HEK293 (cell line): ENCODE measurements around the gene RAB28.

ENCODE experiments used
- CTCF ChIA-PET: fragments of 350-600 bp; formaldehyde crosslinking; extraction: SDS; loops from one replicate; lab custom pipeline; 2021; ENCODE audit warnings: antibody characterized with exemption; lab: Yijun Ruan, JAX
- POLR2A ChIA-PET: fragments of 300-600 bp; formaldehyde crosslinking; extraction: SDS; loops from one replicate; lab custom pipeline; 2020; ENCODE audit warnings: antibody characterized with exemption, inconsistent platforms; lab: Yijun Ruan, JAX
- H3K27ac ChIP-seq: fragments of 200-500 bp; sonication (Bioruptor generic); 2 replicates; pipeline ENCODE4 v1.5.1; 2014; ENCODE audit warnings: low read depth, low read length, control low read depth, inconsistent platforms; ENCODE audit errors: extremely low read depth
- H3K36me3 ChIP-seq, 2 experiments: fragments of 200-500 bp in 1 of 2; sonication (Bioruptor generic) in 1 of 2; 1 replicate in 1 of 2; 2 replicates in 1 of 2; pipeline ENCODE4 v1.5.1; 2014 to 2017; ENCODE audit warnings: inconsistent platforms in 2 of 2, low read length in 2 of 2; ENCODE audit not compliant: control insufficient read depth in 2 of 2, insufficient read depth in 1 of 2
- H3K4me1 ChIP-seq: fragments of 200-500 bp; sonication (Bioruptor generic); 2 replicates; pipeline ENCODE4 v1.5.1; 2014; ENCODE audit warnings: mild to moderate bottlenecking, low read length, inconsistent platforms; ENCODE audit not compliant: control insufficient read depth, insufficient read depth
- H3K4me3 ChIP-seq: 2 replicates; pipeline ENCODE4 v1.5.1; 2011; ENCODE audit warnings: low read depth, mild to moderate bottlenecking, control low read depth, low read length, moderate library complexity
- H3K9me3 ChIP-seq: fragments of 200-500 bp; sonication (Bioruptor generic); 2 replicates; pipeline ENCODE4 v1.5.1; 2014; ENCODE audit warnings: low read depth, low read length, inconsistent platforms; ENCODE audit not compliant: control insufficient read depth, insufficient read depth
- KLF16 ChIP-seq: fragments of 450-650 bp; formaldehyde crosslinking; IDR thresholded peaks from 2 replicates; pipeline ENCODE4 v1.5.1; 2017; ENCODE audit warnings: missing biosample characterization, missing genetic modification characterization
- MZF1 ChIP-seq: fragments of 450-650 bp; formaldehyde crosslinking; IDR thresholded peaks from 2 replicates; pipeline ENCODE4 v1.5.1; 2017; ENCODE audit warnings: missing biosample characterization, missing genetic modification characterization, borderline replicate concordance
- OSR2 ChIP-seq: fragments of 450-650 bp; formaldehyde crosslinking; IDR thresholded peaks from 2 replicates; pipeline ENCODE4 v1.5.1; 2016; ENCODE audit warnings: missing biosample characterization, missing genetic modification characterization
- REST ChIP-seq: fragments of 450-650 bp; formaldehyde crosslinking; IDR thresholded peaks from 2 replicates; pipeline ENCODE4 v1.5.1; 2016; ENCODE audit warnings: missing biosample characterization, missing genetic modification characterization
- SETDB1 ChIP-seq: IDR thresholded peaks from one replicate; pipeline ENCODE4 v1.6.1; 2017; ENCODE audit warnings: mild to moderate bottlenecking, low read length, moderate library complexity, mixed read lengths; ENCODE audit not compliant: insufficient read length
- SP2 ChIP-seq: fragments of 450-650 bp; formaldehyde crosslinking; IDR thresholded peaks from 2 replicates; pipeline ENCODE4 v1.5.1; 2016; ENCODE audit warnings: missing biosample characterization, missing genetic modification characterization
- WT1 ChIP-seq: fragments of 450-650 bp; formaldehyde crosslinking; IDR thresholded peaks from 2 replicates; pipeline ENCODE4 v1.5.1; 2016; ENCODE audit warnings: missing biosample characterization, missing genetic modification characterization
- ZIC2 ChIP-seq: fragments of 450-650 bp; formaldehyde crosslinking; IDR thresholded peaks from 2 replicates; pipeline ENCODE4 v1.5.1; 2016; ENCODE audit warnings: missing biosample characterization, missing genetic modification characterization
- ZNF138 ChIP-seq: fragments of 450-650 bp; formaldehyde crosslinking; IDR thresholded peaks from 2 replicates; pipeline ENCODE4 v1.5.1; 2016; ENCODE audit warnings: missing biosample characterization, missing genetic modification characterization, borderline replicate concordance
- ZNF175 ChIP-seq: fragments of 450-650 bp; formaldehyde crosslinking; IDR thresholded peaks from 2 replicates; pipeline ENCODE4 v1.5.1; 2016; ENCODE audit warnings: missing biosample characterization, missing genetic modification characterization
- ZNF223 ChIP-seq: fragments of 450-650 bp; formaldehyde crosslinking; IDR thresholded peaks from 2 replicates; pipeline ENCODE4 v1.5.1; 2016; ENCODE audit warnings: missing biosample characterization, missing genetic modification characterization
- ZNF433 ChIP-seq: fragments of 450-650 bp; formaldehyde crosslinking; IDR thresholded peaks from 2 replicates; pipeline ENCODE4 v1.5.1; 2016; ENCODE audit warnings: missing biosample characterization, missing genetic modification characterization, low read depth
- ZNF585B ChIP-seq: fragments of 450-650 bp; formaldehyde crosslinking; IDR thresholded peaks from 2 replicates; pipeline ENCODE4 v1.5.1; 2016; ENCODE audit warnings: missing biosample characterization, missing genetic modification characterization
- ZNF768 ChIP-seq: fragments of 450-650 bp; formaldehyde crosslinking; IDR thresholded peaks from 2 replicates; pipeline ENCODE4 v1.5.1; 2018; ENCODE audit warnings: missing biosample characterization, mild to moderate bottlenecking, missing genetic modification characterization
- TF ChIP-seq, protein P1 (sequence below): fragments of 450-650 bp; formaldehyde crosslinking; IDR thresholded peaks from 2 replicates; pipeline ENCODE4 v1.5.1; 2016; ENCODE audit warnings: missing biosample characterization, missing genetic modification characterization
- TF ChIP-seq, protein P2 (sequence below): fragments of 450-650 bp; formaldehyde crosslinking; IDR thresholded peaks from 2 replicates; pipeline ENCODE4 v1.5.1; 2017; ENCODE audit warnings: missing biosample characterization, missing genetic modification characterization

RAB28 gene

DNA sequence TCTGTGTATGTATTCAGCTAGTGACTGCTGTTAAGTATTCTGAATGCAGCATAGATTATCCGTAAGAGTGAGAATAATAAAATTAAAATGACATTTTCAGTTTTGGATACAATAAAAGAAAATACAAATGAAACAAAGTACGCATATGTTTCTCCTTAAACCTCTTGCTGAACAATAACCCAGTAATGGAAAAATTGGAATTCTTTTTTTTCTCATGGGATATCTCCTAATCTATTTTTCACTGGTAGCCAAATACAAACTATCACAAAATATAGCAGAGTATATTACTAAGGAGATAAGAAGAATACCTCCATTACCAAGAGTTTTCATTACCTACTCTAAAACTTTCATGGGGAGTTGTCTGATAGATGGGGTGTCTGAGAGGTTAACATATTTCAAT lies 6.0 kb downstream of the RAB28 start:
- TF ChIP-seq MZF1 (tag by site-specific recombination) (no peak), WT1 (tag by site-specific recombination) (no peak), ZNF433 (tag by site-specific recombination) (no peak), ZNF223 (tag by site-specific recombination) (no peak), ZNF768 (tag by site-specific recombination) (no peak), ZIC2 (tag by site-specific recombination) (no peak), SP2 (tag by site-specific recombination) (no peak), SETDB1 (no peak), ZNF175 (no peak), KLF16 (tag by site-specific recombination) (no peak), ZNF138 (no peak), REST (tag by site-specific recombination) (no peak), OSR2 (tag by site-specific recombination) (no peak), ZNF585B (no peak)
- CTCF ChIA-PET = no interaction called here
- H3K36me3 ChIP-seq = peaks cover 0 to 3% of the 10 kb centered on the region in 2 experiments; a peak in 1 of 3 replicates
- no peak overlapping the region for H3K4me3 ChIP-seq
- H3K27ac ChIP-seq = no peak overlapping the region
- H3K9me3 ChIP-seq = no peaks in the 10 kb centered on the region
- POLR2A ChIA-PET = no interaction called here
- no peaks in the 10 kb centered on the region for H3K4me1 ChIP-seq

DNA sequence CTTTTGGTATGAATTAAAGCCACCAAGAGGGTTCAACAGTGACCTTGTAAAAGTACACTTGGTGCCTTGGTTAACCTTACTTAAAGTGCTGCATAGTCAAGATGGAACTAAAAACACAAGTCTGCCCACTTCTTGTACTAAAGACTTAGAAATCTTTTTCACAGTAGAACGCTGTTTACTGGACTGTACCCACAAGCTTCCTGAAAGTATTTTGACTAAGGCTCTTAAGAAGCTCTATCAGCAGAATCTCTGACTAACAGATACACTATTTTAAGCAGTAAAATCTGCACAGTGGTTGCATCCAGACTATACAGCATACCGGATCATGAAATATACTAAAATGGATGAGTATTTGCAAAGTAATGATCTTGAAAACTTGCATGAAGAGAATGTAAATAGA lies 7.2 kb downstream of the RAB28 start:
- POLR2A ChIA-PET = no interaction called here
- CTCF ChIA-PET = no interaction called here

More for the DNA sequence above, 7.2 kb downstream of the RAB28 start:
- no peak overlapping the region for H3K4me3 ChIP-seq
- no peaks in the 10 kb centered on the region for H3K9me3 ChIP-seq
- H3K27ac ChIP-seq = no peak overlapping the region
- H3K36me3 ChIP-seq = peaks cover 0 to 3% of the 10 kb centered on the region in 2 experiments; a peak in 1 of 3 replicates
- TF ChIP-seq, protein P1, sequence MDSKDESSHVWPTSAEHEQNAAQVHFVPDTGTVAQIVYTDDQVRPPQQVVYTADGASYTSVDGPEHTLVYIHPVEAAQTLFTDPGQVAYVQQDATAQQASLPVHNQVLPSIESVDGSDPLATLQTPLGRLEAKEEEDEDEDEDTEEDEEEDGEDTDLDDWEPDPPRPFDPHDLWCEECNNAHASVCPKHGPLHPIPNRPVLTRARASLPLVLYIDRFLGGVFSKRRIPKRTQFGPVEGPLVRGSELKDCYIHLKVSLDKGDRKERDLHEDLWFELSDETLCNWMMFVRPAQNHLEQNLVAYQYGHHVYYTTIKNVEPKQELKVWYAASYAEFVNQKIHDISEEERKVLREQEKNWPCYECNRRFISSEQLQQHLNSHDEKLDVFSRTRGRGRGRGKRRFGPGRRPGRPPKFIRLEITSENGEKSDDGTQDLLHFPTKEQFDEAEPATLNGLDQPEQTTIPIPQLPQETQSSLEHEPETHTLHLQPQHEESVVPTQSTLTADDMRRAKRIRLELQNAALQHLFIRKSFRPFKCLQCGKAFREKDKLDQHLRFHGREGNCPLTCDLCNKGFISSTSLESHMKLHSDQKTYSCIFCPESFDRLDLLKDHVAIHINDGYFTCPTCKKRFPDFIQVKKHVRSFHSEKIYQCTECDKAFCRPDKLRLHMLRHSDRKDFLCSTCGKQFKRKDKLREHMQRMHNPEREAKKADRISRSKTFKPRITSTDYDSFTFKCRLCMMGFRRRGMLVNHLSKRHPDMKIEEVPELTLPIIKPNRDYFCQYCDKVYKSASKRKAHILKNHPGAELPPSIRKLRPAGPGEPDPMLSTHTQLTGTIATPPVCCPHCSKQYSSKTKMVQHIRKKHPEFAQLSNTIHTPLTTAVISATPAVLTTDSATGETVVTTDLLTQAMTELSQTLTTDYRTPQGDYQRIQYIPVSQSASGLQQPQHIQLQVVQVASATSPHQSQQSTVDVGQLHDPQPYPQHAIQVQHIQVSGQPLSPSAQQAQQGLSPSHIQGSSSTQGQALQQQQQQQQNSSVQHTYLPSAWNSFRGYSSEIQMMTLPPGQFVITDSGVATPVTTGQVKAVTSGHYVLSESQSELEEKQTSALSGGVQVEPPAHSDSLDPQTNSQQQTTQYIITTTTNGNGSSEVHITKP (tag by site-specific recombination) = 0 out of 2 replicates have a peak, but pooled peaks have one; percentile 18
- TF ChIP-seq, protein P2, sequence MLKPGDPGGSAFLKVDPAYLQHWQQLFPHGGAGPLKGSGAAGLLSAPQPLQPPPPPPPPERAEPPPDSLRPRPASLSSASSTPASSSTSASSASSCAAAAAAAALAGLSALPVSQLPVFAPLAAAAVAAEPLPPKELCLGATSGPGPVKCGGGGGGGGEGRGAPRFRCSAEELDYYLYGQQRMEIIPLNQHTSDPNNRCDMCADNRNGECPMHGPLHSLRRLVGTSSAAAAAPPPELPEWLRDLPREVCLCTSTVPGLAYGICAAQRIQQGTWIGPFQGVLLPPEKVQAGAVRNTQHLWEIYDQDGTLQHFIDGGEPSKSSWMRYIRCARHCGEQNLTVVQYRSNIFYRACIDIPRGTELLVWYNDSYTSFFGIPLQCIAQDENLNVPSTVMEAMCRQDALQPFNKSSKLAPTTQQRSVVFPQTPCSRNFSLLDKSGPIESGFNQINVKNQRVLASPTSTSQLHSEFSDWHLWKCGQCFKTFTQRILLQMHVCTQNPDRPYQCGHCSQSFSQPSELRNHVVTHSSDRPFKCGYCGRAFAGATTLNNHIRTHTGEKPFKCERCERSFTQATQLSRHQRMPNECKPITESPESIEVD = 0 out of 2 replicates have a peak, but pooled peaks have one; percentile 10
- TF ChIP-seq ZNF768 (tag by site-specific recombination) = no peak
- H3K4me1 ChIP-seq = no peaks in the 10 kb centered on the region
